Measurements from ENCODE around the gene PRPF38A. TPM values are rescaled to one million over a fixed set of nuclear protein-coding genes. Genes with fewer than 3 reads are reported as not detected.

PRPF38A gene
- total RNA-seq, 1 donor from 2014 or later = 31.8 TPM

- H3K36me3 Mint-ChIP-seq (ENCODE audit: low read depth, unreplicated experiment) = no peaks in the 10 kb centered on the region
Observed at GRCh38 chr1:52439976-52440375, 35.6 kb downstream of the PRPF38A start.

GRCh38 chr1:52444463-52444862, 40.1 kb downstream of the PRPF38A start:
- no peaks in the 10 kb centered on the region for H3K79me2 ChIP-seq (ENCODE audit: insufficient read depth, low read length)
- TF ChIP-seq EZH2 (IDR thresholded peaks at IDR 0.05; ENCODE audit: insufficient read depth, low read length) = no peak
- TF ChIP-seq, protein P1, sequence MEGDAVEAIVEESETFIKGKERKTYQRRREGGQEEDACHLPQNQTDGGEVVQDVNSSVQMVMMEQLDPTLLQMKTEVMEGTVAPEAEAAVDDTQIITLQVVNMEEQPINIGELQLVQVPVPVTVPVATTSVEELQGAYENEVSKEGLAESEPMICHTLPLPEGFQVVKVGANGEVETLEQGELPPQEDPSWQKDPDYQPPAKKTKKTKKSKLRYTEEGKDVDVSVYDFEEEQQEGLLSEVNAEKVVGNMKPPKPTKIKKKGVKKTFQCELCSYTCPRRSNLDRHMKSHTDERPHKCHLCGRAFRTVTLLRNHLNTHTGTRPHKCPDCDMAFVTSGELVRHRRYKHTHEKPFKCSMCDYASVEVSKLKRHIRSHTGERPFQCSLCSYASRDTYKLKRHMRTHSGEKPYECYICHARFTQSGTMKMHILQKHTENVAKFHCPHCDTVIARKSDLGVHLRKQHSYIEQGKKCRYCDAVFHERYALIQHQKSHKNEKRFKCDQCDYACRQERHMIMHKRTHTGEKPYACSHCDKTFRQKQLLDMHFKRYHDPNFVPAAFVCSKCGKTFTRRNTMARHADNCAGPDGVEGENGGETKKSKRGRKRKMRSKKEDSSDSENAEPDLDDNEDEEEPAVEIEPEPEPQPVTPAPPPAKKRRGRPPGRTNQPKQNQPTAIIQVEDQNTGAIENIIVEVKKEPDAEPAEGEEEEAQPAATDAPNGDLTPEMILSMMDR (IDR thresholded peaks at IDR 0.05; ENCODE audit: insufficient read depth, low read depth, low read length) = no peak
- H2AFZ ChIP-seq (ENCODE audit: low read depth, low read length) = no peak overlapping the region
- Mint-ChIP-seq H3K27ac (ENCODE audit: unreplicated experiment) (no peak overlapping the region), H3K4me1 (ENCODE audit: low read depth, unreplicated experiment) (peaks cover 4% of the 10 kb centered on the region), H3K36me3 (ENCODE audit: low read depth, unreplicated experiment) (peaks cover 2% of the 10 kb centered on the region), H3K9me3 (ENCODE audit: unreplicated experiment) (no peaks in the 10 kb centered on the region), H3K27me3 (ENCODE audit: low read depth, unreplicated experiment) (no peaks in the 10 kb centered on the region), H3K4me3 (ENCODE audit: unreplicated experiment) (no peak overlapping the region)
- DNase-seq (ENCODE audit: low read depth) (no peak), FAIRE-seq (no peak)
- no peaks in the 10 kb centered on the region for H3K9me3 ChIP-seq (ENCODE audit: insufficient read depth, low read depth, low read length)
- H3K4me1 ChIP-seq (ENCODE audit: insufficient read depth, low read length) = no peaks in the 10 kb centered on the region
- no peak overlapping the region for H3K9ac ChIP-seq (ENCODE audit: low read length)
- peaks cover 15% of the 10 kb centered on the region for H3K36me3 ChIP-seq (ENCODE audit: insufficient read depth, low read length)
- H3K27ac ChIP-seq (ENCODE audit: low read depth, low read length) = no peak overlapping the region
- H3K4me3 ChIP-seq (ENCODE audit: insufficient read depth, low read depth, low read length) = no peak overlapping the region
- H4K20me1 ChIP-seq (ENCODE audit: insufficient read depth, low read length) = no peaks in the 10 kb centered on the region
- H3K4me2 ChIP-seq (ENCODE audit: low read length) = no peak overlapping the region
- no peaks in the 10 kb centered on the region for H3K27me3 ChIP-seq (ENCODE audit: insufficient read depth, low read length)

More at GRCh38 chr1:52439976-52440375, 35.6 kb downstream of the PRPF38A start:
- Histone ChIP-seq H3K4me1 (ENCODE audit: insufficient read depth, low read length) (no peaks in the 10 kb centered on the region), H3K4me3 (ENCODE audit: insufficient read depth, low read depth, low read length) (no peak overlapping the region), H3K9ac (ENCODE audit: low read length) (no peak overlapping the region), H3K79me2 (ENCODE audit: insufficient read depth, low read length) (no peaks in the 10 kb centered on the region), H3K4me2 (ENCODE audit: low read length) (no peak overlapping the region), H4K20me1 (ENCODE audit: insufficient read depth, low read length) (no peaks in the 10 kb centered on the region), H3K9me3 (ENCODE audit: insufficient read depth, low read depth, low read length) (no peaks in the 10 kb centered on the region), H3K27ac (ENCODE audit: low read depth, low read length) (no peak overlapping the region), H3K36me3 (ENCODE audit: insufficient read depth, low read length) (peaks cover 20% of the 10 kb centered on the region), H3K27me3 (ENCODE audit: insufficient read depth, low read length) (no peaks in the 10 kb centered on the region), H2AFZ (ENCODE audit: low read depth, low read length) (no peak overlapping the region)
- DNase-seq (ENCODE audit: low read depth) (no peak), FAIRE-seq (no peak)
- Mint-ChIP-seq H3K4me3 (ENCODE audit: unreplicated experiment) (no peak overlapping the region), H3K27me3 (ENCODE audit: low read depth, unreplicated experiment) (no peaks in the 10 kb centered on the region), H3K4me1 (ENCODE audit: low read depth, unreplicated experiment) (no peaks in the 10 kb centered on the region), H3K27ac (ENCODE audit: unreplicated experiment) (no peak overlapping the region), H3K9me3 (ENCODE audit: unreplicated experiment) (no peaks in the 10 kb centered on the region)
- no peak for TF ChIP-seq EZH2 (IDR thresholded peaks at IDR 0.05; ENCODE audit: insufficient read depth, low read length)
- TF ChIP-seq, protein P1 (IDR thresholded peaks at IDR 0.05; ENCODE audit: insufficient read depth, low read depth, low read length) = no peak

DNA sequence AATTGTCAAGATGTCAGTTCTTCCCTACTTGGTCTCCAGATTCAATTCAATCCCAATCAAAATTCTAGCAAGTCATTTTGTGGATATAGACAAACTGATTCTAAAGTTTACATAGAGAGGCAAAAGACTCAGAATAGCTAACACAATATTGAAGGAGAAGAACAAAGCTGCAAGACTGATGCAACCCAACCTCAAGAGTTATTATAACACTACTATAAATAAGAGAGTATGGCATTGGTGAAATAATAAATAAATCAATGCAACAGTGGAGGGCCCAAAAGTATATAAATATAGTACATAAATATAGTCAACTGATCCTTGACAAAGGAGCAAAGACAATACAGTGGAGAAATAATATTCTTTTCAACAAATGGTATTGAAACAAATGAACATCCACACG, 49.7 kb downstream of the PRPF38A start:
- DNase-seq (ENCODE audit: low read depth) = no peak
- H3K9me3 Mint-ChIP-seq (ENCODE audit: unreplicated experiment) = no peaks in the 10 kb centered on the region
- Histone ChIP-seq H3K9ac (ENCODE audit: low read length) (no peak overlapping the region), H3K9me3 (ENCODE audit: insufficient read depth, low read depth, low read length) (no peaks in the 10 kb centered on the region), H3K27ac (ENCODE audit: low read depth, low read length) (no peak overlapping the region), H3K4me1 (ENCODE audit: insufficient read depth, low read length) (no peaks in the 10 kb centered on the region), H3K4me3 (ENCODE audit: insufficient read depth, low read depth, low read length) (no peak overlapping the region), H3K79me2 (ENCODE audit: insufficient read depth, low read length) (no peaks in the 10 kb centered on the region), H3K4me2 (ENCODE audit: low read length) (no peak overlapping the region), H3K27me3 (ENCODE audit: insufficient read depth, low read length) (no peaks in the 10 kb centered on the region), H4K20me1 (ENCODE audit: insufficient read depth, low read length) (peaks cover 7% of the 10 kb centered on the region), H2AFZ (ENCODE audit: low read depth, low read length) (no peak overlapping the region), H3K36me3 (ENCODE audit: insufficient read depth, low read length) (no peaks in the 10 kb centered on the region)
- no peak overlapping the region for H3K4me3 Mint-ChIP-seq (ENCODE audit: unreplicated experiment)
- no peak for FAIRE-seq
- H3K27me3 Mint-ChIP-seq (ENCODE audit: low read depth, unreplicated experiment) = no peaks in the 10 kb centered on the region
- no peak overlapping the region for H3K27ac Mint-ChIP-seq (ENCODE audit: unreplicated experiment)
- H3K36me3 Mint-ChIP-seq (ENCODE audit: low read depth, unreplicated experiment) = peaks cover 7% of the 10 kb centered on the region
- peaks cover 2% of the 10 kb centered on the region for H3K4me1 Mint-ChIP-seq (ENCODE audit: low read depth, unreplicated experiment)
- TF ChIP-seq, protein P1 (IDR thresholded peaks at IDR 0.05; ENCODE audit: insufficient read depth, low read depth, low read length) = no peak
- TF ChIP-seq EZH2 (IDR thresholded peaks at IDR 0.05; ENCODE audit: insufficient read depth, low read length) = no peak

Measured in astrocyte (in vitro differentiated cells and primary cell).